ENCODE results near the gene CPSF7.

DNA sequence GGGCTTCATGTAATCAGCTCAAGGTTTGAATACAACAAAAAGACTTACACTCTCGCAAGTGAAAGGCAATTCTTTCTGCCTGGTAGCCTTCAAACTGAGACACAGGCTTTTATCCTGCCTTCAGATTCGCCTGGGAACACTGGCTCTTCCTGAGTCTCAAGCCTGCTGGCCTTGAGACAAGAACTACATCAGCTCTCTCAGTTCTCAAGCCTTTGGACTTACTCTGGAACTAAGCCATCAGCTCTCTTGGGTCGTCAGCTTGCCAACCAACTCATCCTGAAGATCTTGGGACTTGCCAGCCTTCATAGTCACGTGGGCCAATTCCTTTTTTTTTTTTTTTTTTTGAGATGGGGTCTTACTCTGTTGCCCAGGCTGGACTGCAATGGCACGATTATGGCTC lies 43.1 kb upstream of the CPSF7 start:
- TF ChIP-seq, protein P1, sequence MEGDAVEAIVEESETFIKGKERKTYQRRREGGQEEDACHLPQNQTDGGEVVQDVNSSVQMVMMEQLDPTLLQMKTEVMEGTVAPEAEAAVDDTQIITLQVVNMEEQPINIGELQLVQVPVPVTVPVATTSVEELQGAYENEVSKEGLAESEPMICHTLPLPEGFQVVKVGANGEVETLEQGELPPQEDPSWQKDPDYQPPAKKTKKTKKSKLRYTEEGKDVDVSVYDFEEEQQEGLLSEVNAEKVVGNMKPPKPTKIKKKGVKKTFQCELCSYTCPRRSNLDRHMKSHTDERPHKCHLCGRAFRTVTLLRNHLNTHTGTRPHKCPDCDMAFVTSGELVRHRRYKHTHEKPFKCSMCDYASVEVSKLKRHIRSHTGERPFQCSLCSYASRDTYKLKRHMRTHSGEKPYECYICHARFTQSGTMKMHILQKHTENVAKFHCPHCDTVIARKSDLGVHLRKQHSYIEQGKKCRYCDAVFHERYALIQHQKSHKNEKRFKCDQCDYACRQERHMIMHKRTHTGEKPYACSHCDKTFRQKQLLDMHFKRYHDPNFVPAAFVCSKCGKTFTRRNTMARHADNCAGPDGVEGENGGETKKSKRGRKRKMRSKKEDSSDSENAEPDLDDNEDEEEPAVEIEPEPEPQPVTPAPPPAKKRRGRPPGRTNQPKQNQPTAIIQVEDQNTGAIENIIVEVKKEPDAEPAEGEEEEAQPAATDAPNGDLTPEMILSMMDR (IDR thresholded peaks at IDR 0.05 in 2 of 3, conservative IDR thresholded peaks at IDR 0.05 in 1 of 3; ENCODE audit: control insufficient read depth in 2 of 3, extremely low read depth in 1 of 3, insufficient read depth in 1 of 3, low read depth in 3 of 3, low read length in 3 of 3) = no peak
- TF ChIP-seq SUPT20H (IDR thresholded peaks at IDR 0.05; ENCODE audit: borderline replicate concordance, control insufficient read depth, low read depth, low read length) (no peak), HCFC1 (IDR thresholded peaks at IDR 0.05; ENCODE audit: low read length) (no peak), GABPA (IDR thresholded peaks at IDR 0.05; ENCODE audit: low read depth) (no peak)
- TF ChIP-seq, protein P2, sequence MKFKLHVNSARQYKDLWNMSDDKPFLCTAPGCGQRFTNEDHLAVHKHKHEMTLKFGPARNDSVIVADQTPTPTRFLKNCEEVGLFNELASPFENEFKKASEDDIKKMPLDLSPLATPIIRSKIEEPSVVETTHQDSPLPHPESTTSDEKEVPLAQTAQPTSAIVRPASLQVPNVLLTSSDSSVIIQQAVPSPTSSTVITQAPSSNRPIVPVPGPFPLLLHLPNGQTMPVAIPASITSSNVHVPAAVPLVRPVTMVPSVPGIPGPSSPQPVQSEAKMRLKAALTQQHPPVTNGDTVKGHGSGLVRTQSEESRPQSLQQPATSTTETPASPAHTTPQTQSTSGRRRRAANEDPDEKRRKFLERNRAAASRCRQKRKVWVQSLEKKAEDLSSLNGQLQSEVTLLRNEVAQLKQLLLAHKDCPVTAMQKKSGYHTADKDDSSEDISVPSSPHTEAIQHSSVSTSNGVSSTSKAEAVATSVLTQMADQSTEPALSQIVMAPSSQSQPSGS (IDR thresholded peaks at IDR 0.05; ENCODE audit: low read length) = no peak
